Mesendoderm (in vitro differentiated cells): Measurements from ENCODE around the gene CNOT10.
"Not testable (repeated sequence)": the region's sequence is repeated elsewhere in the genome, so short reads cannot be mapped to it uniquely, and the experiment has no call there.

Experiments used
- DNase-seq: peaks from one replicate; pipeline ENCODE4 v3.0.0; 2013
- H2AK5ac ChIP-seq: 2 replicates; pipeline ENCODE4 v1.6.1; 2013; ENCODE audit warnings: low read length, inconsistent platforms
- H2BK120ac ChIP-seq: 2 replicates; pipeline ENCODE4 v1.6.1; 2013; ENCODE audit warnings: low read depth, mild to moderate bottlenecking, low read length, moderate library complexity, mixed read lengths
- H2BK15ac ChIP-seq: replicated peaks from 2 replicates; pipeline ENCODE4 v1.6.1; 2013; ENCODE audit warnings: low read depth, mild to moderate bottlenecking, moderate library complexity
- H2BK5ac ChIP-seq: 2 replicates; pipeline ENCODE4 v1.6.1; 2013; ENCODE audit warnings: low read length, inconsistent platforms
- H3K18ac ChIP-seq: 2 replicates; pipeline ENCODE4 v1.6.1; 2013; ENCODE audit warnings: mild to moderate bottlenecking, low read length, mixed read lengths
- H3K23ac ChIP-seq: one replicate; pipeline ENCODE4 v1.6.1; 2013; ENCODE audit warnings: low read length
- H3K27ac ChIP-seq: 2 replicates; pipeline ENCODE4 v1.5.1; 2013; ENCODE audit warnings: low read depth, mild to moderate bottlenecking, inconsistent platforms, low read length, moderate library complexity
- H3K27me3 ChIP-seq: 2 replicates; pipeline ENCODE4 v1.6.1; 2013; ENCODE audit warnings: low read length, control low read depth, mild to moderate bottlenecking, inconsistent platforms; ENCODE audit not compliant: insufficient read depth, poor library complexity
- H3K36me3 ChIP-seq: 2 replicates; pipeline ENCODE4 v1.6.1; 2013; ENCODE audit warnings: low read length, inconsistent platforms; ENCODE audit not compliant: control insufficient read depth, insufficient read depth
- H3K4ac ChIP-seq: one replicate; pipeline ENCODE4 v1.6.1; 2013; ENCODE audit warnings: low read depth, mild to moderate bottlenecking, low read length, moderate library complexity
- H3K4me1 ChIP-seq: 2 replicates; pipeline ENCODE4 v1.6.1; 2013; ENCODE audit warnings: low read depth, low read length, inconsistent platforms; ENCODE audit not compliant: control insufficient read depth
- H3K4me2 ChIP-seq: 2 replicates; pipeline ENCODE4 v1.6.1; 2013; ENCODE audit warnings: low read length
- H3K4me3 ChIP-seq: 2 replicates; pipeline ENCODE4 v1.5.1; 2013; ENCODE audit warnings: mild to moderate bottlenecking, low read length
- H3K56ac ChIP-seq: one replicate; pipeline ENCODE4 v1.6.1; 2013; ENCODE audit warnings: low read length
- H3K79me1 ChIP-seq: 2 replicates; pipeline ENCODE4 v1.6.1; 2013; ENCODE audit warnings: low read length, inconsistent platforms
- H3K79me2 ChIP-seq: 2 replicates; pipeline ENCODE4 v1.6.1; 2013; ENCODE audit warnings: mild to moderate bottlenecking, low read length; ENCODE audit not compliant: control insufficient read depth, insufficient read depth
- H3K9ac ChIP-seq: 2 replicates; pipeline ENCODE4 v1.6.1; 2013; ENCODE audit warnings: low read length, inconsistent platforms
- H4K5ac ChIP-seq: one replicate; pipeline ENCODE4 v1.6.1; 2013; ENCODE audit warnings: low read length
- H4K8ac ChIP-seq: one replicate; pipeline ENCODE4 v1.6.1; 2013; ENCODE audit warnings: low read depth, mild to moderate bottlenecking, control low read depth, low read length, moderate library complexity
- WGBS: extraction: QIAGEN DNeasy Blood & Tissue Kit; methylation state at CpG from one replicate; pipeline ENCODE4 v1.1.7; 2013; ENCODE audit warnings: low lambda C conversion rate, missing lambda C conversion rate; ENCODE audit not compliant: insufficient coverage; ENCODE audit errors: extremely low coverage; 5-methylcytosine and 5-hydroxymethylcytosine counted together

The CNOT10 gene

DNA sequence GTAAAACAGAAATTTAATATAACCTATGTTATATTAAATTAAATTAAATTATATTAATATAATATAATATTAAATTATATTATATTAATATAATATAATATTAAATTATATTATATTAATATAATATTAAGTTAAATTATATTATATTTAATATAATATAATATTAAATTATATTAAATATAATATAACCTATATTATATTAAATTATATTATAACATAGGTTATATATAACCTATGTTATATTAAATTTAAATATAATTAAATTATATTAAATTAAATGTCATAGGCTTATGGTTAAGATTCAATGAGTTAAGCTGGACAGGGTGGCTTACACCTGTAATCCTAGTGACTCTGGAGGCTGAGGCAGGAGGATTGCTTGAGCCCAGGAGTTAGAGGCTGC is 40.6 kb upstream of the CNOT10 start:
- Histone ChIP-seq H3K4me2 (no peak overlapping the region), H3K79me1 (no peaks in the 10 kb centered on the region), H4K5ac (no peak overlapping the region), H3K23ac (no peak overlapping the region), H3K56ac (no peak overlapping the region), H2BK15ac (no peak overlapping the region), H3K4me1 (no peaks in the 10 kb centered on the region), H2BK5ac (no peak overlapping the region), H3K4ac (no peak overlapping the region), H4K8ac (no peak overlapping the region), H3K18ac (no peak overlapping the region), H3K4me3 (no peak overlapping the region), H2AK5ac (no peak overlapping the region), H3K36me3 (no peaks in the 10 kb centered on the region), H3K27me3 (no peaks in the 10 kb centered on the region), H3K79me2 (no peaks in the 10 kb centered on the region), H2BK120ac (no peak overlapping the region), H3K9ac (no peak overlapping the region), H3K27ac (no peak overlapping the region)
- DNase-seq = no peak

DNA sequence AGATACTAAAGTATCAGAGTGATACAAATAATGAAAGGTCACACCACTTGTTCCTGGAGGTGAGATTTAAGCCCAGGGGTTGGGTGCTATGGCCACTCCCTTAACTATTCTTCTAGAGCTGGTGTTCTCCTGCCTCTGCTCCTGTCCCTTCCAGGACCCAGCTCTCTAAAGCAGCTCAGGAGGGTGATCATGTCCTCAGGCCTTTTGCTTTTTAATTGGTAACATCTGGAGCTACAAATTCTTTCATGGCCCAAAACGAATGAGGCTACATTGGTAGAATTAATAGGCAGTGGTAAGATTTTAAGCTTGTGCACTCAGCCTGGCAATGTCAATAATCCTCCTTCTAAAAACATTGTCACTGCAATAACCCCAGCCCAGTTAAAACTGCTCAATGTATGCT is 38.2 kb upstream of the CNOT10 start:
- Histone ChIP-seq H3K36me3 (no peaks in the 10 kb centered on the region), H3K9ac (no peak overlapping the region), H4K5ac (no peak overlapping the region), H2AK5ac (no peak overlapping the region), H3K23ac (no peak overlapping the region), H3K27ac (no peak overlapping the region), H3K79me1 (no peaks in the 10 kb centered on the region), H3K4me3 (no peak overlapping the region), H3K4ac (no peak overlapping the region), H3K27me3 (no peaks in the 10 kb centered on the region), H2BK120ac (no peak overlapping the region), H3K18ac (no peak overlapping the region), H3K4me1 (no peaks in the 10 kb centered on the region), H3K79me2 (no peaks in the 10 kb centered on the region), H3K4me2 (no peak overlapping the region), H2BK5ac (no peak overlapping the region), H4K8ac (no peak overlapping the region), H3K56ac (no peak overlapping the region), H2BK15ac (no peak overlapping the region)
- no peak for DNase-seq
- WGBS = no CpG with 5 or more reads among the region's 1 CpG

DNA sequence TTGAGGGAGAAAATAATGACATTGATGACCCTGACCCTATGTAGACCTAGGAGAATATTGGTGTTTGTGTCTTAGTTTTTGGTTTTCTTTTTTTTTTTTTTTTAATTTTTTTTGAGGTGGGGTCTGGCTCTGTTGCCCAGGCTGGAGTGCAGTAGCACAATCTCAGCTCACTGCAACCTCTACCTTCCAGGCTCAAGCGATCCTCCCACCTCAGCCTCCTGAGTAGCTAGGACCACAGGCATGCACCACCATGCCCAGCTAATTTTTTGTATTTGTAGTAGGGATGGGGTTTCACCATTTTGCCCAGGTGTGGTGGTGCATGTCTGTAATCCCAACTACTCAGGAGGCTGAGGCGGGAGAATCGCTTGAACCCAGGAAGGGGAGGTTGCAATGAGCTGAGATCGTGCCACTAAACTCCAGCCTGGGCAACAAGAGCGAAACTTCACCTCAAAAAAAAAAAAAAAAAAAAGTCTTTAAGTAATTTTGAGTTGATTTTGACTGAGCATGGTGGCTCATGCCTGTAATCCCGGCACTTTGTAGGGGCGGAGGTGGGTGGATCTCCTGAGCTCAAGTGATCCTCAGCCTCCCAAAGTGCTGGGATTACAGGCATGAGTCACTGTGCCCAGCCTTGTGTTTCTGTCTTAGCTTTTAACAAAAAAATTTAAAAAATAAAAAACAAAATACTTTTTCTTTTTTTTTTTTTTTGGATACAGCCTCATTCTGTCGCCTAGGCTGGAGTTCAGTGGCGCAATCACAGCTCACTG is 32.5 kb upstream of the CNOT10 start:
- not testable (repeated sequence) for H3K4me2 ChIP-seq, H2BK120ac ChIP-seq, H3K23ac ChIP-seq, H4K5ac ChIP-seq, H3K79me1 ChIP-seq, H3K18ac ChIP-seq, H3K27ac ChIP-seq, DNase-seq, H3K4me1 ChIP-seq, H3K9ac ChIP-seq, H3K36me3 ChIP-seq, H3K27me3 ChIP-seq, H3K56ac ChIP-seq, H3K79me2 ChIP-seq, H2BK5ac ChIP-seq, H3K4ac ChIP-seq, H2BK15ac ChIP-seq, H4K8ac ChIP-seq, H2AK5ac ChIP-seq, H3K4me3 ChIP-seq
- WGBS = no CpG with 5 or more reads among the region's 9 CpGs

DNA sequence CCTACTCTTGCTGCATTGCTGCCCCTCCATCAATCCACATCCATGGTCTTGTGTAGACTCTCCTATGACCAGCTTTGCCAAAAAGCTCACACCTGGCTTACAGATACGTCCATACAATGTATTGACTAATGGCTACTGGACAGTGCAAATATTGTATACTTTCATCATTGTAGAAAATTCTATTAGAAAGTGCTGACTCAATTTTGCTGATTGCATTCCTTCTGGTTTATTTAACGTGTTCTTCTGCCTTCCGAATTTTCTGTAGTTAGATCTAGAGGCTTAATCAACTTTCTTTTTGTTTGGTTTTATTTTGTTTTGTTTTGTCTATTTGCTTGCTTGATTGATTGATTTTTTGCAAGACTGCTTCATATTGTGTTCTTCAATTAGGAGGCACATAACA is 29.8 kb upstream of the CNOT10 start:
- H3K23ac ChIP-seq = no peak overlapping the region
- no peak overlapping the region for H3K4me2 ChIP-seq
- H3K4me3 ChIP-seq = no peak overlapping the region
- no peaks in the 10 kb centered on the region for H3K79me1 ChIP-seq
- H3K4me1 ChIP-seq = no peaks in the 10 kb centered on the region
- no peak overlapping the region for H3K4ac ChIP-seq
- WGBS = no CpG with 5 or more reads among the region's 3 CpGs
- no peak overlapping the region for H3K9ac ChIP-seq
- no peaks in the 10 kb centered on the region for H3K79me2 ChIP-seq
- no peak overlapping the region for H3K18ac ChIP-seq
- H2BK120ac ChIP-seq = no peak overlapping the region
- no peak overlapping the region for H3K27ac ChIP-seq
- no peak overlapping the region for H3K56ac ChIP-seq
- no peak overlapping the region for H2BK15ac ChIP-seq
- no peak overlapping the region for H2AK5ac ChIP-seq
- no peak for DNase-seq
- H4K8ac ChIP-seq = no peak overlapping the region
- no peak overlapping the region for H2BK5ac ChIP-seq
- no peak overlapping the region for H4K5ac ChIP-seq
- H3K36me3 ChIP-seq = no peaks in the 10 kb centered on the region
- peaks cover 2% of the 10 kb centered on the region for H3K27me3 ChIP-seq

- H3K4me3 ChIP-seq = no peak overlapping the region
- DNase-seq = no peak
- WGBS = no CpG with 5 or more reads among the region's 3 CpGs
- H3K79me2 ChIP-seq = no peaks in the 10 kb centered on the region
- H3K27me3 ChIP-seq = peaks cover 2% of the 10 kb centered on the region
- no peak overlapping the region for H4K8ac ChIP-seq
- no peak overlapping the region for H3K56ac ChIP-seq
- no peaks in the 10 kb centered on the region for H3K79me1 ChIP-seq
- no peaks in the 10 kb centered on the region for H3K4me1 ChIP-seq
- H3K9ac ChIP-seq = no peak overlapping the region
- H2BK15ac ChIP-seq = no peak overlapping the region
- no peak overlapping the region for H4K5ac ChIP-seq
- no peak overlapping the region for H3K18ac ChIP-seq
- H2AK5ac ChIP-seq = no peak overlapping the region
- no peak overlapping the region for H3K27ac ChIP-seq
- no peak overlapping the region for H3K4ac ChIP-seq
- no peak overlapping the region for H3K23ac ChIP-seq
- no peak overlapping the region for H2BK120ac ChIP-seq
- no peak overlapping the region for H2BK5ac ChIP-seq
- H3K36me3 ChIP-seq = no peaks in the 10 kb centered on the region
- no peak overlapping the region for H3K4me2 ChIP-seq
Measured at GRCh38 chr3:32660634-32661033, 24.4 kb upstream of the CNOT10 start.

- Histone ChIP-seq H3K18ac (no peak overlapping the region), H3K36me3 (no peaks in the 10 kb centered on the region), H3K23ac (no peak overlapping the region), H3K4me1 (no peaks in the 10 kb centered on the region), H3K4me2 (no peak overlapping the region), H3K56ac (no peak overlapping the region), H2AK5ac (no peak overlapping the region), H2BK120ac (no peak overlapping the region), H3K27ac (no peak overlapping the region), H4K5ac (no peak overlapping the region), H3K9ac (no peak overlapping the region), H3K79me2 (no peaks in the 10 kb centered on the region), H3K27me3 (peaks cover 1% of the 10 kb centered on the region), H3K79me1 (no peaks in the 10 kb centered on the region), H3K4me3 (no peak overlapping the region), H2BK5ac (no peak overlapping the region), H2BK15ac (no peak overlapping the region), H4K8ac (no peak overlapping the region), H3K4ac (no peak overlapping the region)
- no peak for DNase-seq
Measured at GRCh38 chr3:32662647-32663046, 22.3 kb upstream of the CNOT10 start.
